Upper lobe of right lung (tissue), 1 donor: ENCODE measurements around the gene MOB3C. TPM values are rescaled to one million over a fixed set of nuclear protein-coding genes. Genes with fewer than 3 reads are reported as not detected.
A peak's percentile ranks its signal among the peaks of the same experiment; 100 is the strongest.

Experiments used
- ATAC-seq: fragments of 200-7000 bp; cut with Tn5 transposase; one replicate; pipeline ENCODE4 v1.9.1; 2020; ENCODE audit warnings: mild to moderate bottlenecking, moderate library complexity
- DNase-seq: peaks from one replicate; pipeline ENCODE4 v3.0.0-alpha.2; 2020
- H3K27ac ChIP-seq: fragments of 200-600 bp; one replicate; pipeline ENCODE4 v1.8.0; 2022
- H3K27me3 ChIP-seq: fragments of 200-600 bp; one replicate; pipeline ENCODE4 v1.8.0; 2022; ENCODE audit warnings: mild to moderate bottlenecking
- H3K36me3 ChIP-seq: fragments of 200-600 bp; one replicate; pipeline ENCODE4 v1.8.0; 2022
- H3K4me1 ChIP-seq: fragments of 200-600 bp; one replicate; pipeline ENCODE4 v1.8.0; 2022
- H3K4me3 ChIP-seq: fragments of 200-600 bp; one replicate; pipeline ENCODE4 v1.8.0; 2022; ENCODE audit warnings: mild to moderate bottlenecking
- H3K9me3 ChIP-seq: fragments of 200-600 bp; one replicate; pipeline ENCODE4 v1.8.0; 2022
- CTCF ChIP-seq: fragments of 200-600 bp; IDR thresholded peaks from one replicate; pipeline ENCODE4 v1.8.0; 2022; ENCODE audit warnings: antibody characterized with exemption
- intact Hi-C: fragments of 100-400 bp; cut with DNase I; formaldehyde crosslinking; loops from one replicate; pipeline ENCODE4 v1.11.0; 2022
- total RNA-seq: library from RNA; stranded (reverse); fragmentation: NEBNext Ultra II Directional; extraction: Animal tissue kit (Norgen Biotek cat#: 25700); gene quantifications from one replicate; pipeline ENCODE4 v1.2.1, GENCODE V29; 2021
- donor health status: DM: no; HTN: yes; CAD: no; lungs with severe emphysema.

Gene MOB3C
- total RNA-seq, 1 donor from 2014 or later: 24.6 TPM

- Histone ChIP-seq H3K4me1 (peaks cover 2% of the 10 kb centered on the region), H3K4me3 (no peak overlapping the region), H3K27me3 (no peaks in the 10 kb centered on the region), H3K27ac (no peak overlapping the region), H3K9me3 (no peaks in the 10 kb centered on the region), H3K36me3 (peaks cover 73% of the 10 kb centered on the region)
- intact Hi-C loops: no loop called here
- DNase-seq (no peak), ATAC-seq (no peak)
- no peak for TF ChIP-seq CTCF
These were observed 40.8 kb downstream of the MOB3C start for GRCh38 chr1:46575778-46576177.

- Histone ChIP-seq H3K36me3 (peaks cover 74% of the 10 kb centered on the region), H3K4me1 (no peaks in the 10 kb centered on the region)
These were observed 41.3 kb downstream of the MOB3C start for GRCh38 chr1:46575300-46575699.

GRCh38 chr1:46571691-46572225, 44.9 kb downstream of the MOB3C start:
- TF ChIP-seq CTCF: no peak
- Histone ChIP-seq H3K27me3 (no peaks in the 10 kb centered on the region), H3K9me3 (no peaks in the 10 kb centered on the region), H3K27ac (no peak overlapping the region), H3K4me3 (no peak overlapping the region), H3K36me3 (peaks cover 58% of the 10 kb centered on the region), H3K4me1 (no peaks in the 10 kb centered on the region)
- intact Hi-C loops: no loop called here
- DNase-seq (no peak), ATAC-seq (no peak)

More at GRCh38 chr1:46575300-46575699, 41.3 kb downstream of the MOB3C start:
- no peak overlapping the region for H3K4me3 ChIP-seq
- DNase-seq (no peak), ATAC-seq (no peak)
- no peak overlapping the region for H3K27ac ChIP-seq
- no peaks in the 10 kb centered on the region for H3K9me3 ChIP-seq
- intact Hi-C loops: no loop called here
- H3K27me3 ChIP-seq: no peaks in the 10 kb centered on the region
- TF ChIP-seq CTCF: no peak

- Histone ChIP-seq H3K27ac (no peak overlapping the region), H3K36me3 (peaks cover 58% of the 10 kb centered on the region), H3K4me1 (no peaks in the 10 kb centered on the region), H3K4me3 (no peak overlapping the region), H3K27me3 (no peaks in the 10 kb centered on the region), H3K9me3 (no peaks in the 10 kb centered on the region)
- no peak for TF ChIP-seq CTCF
- intact Hi-C loops: no loop called here
- DNase-seq (no peak), ATAC-seq (peak; percentile 25)
These were observed 46.5 kb downstream of the MOB3C start for GRCh38 chr1:46569884-46570725.

GRCh38 chr1:46569116-46569515, 47.5 kb downstream of the MOB3C start:
- Histone ChIP-seq H3K4me1 (no peaks in the 10 kb centered on the region), H3K36me3 (peaks cover 58% of the 10 kb centered on the region), H3K27me3 (no peaks in the 10 kb centered on the region), H3K4me3 (no peak overlapping the region), H3K9me3 (no peaks in the 10 kb centered on the region), H3K27ac (no peak overlapping the region)
- DNase-seq: no peak
- ATAC-seq: no peak
- intact Hi-C loops: no loop called here
- no peak for TF ChIP-seq CTCF
